SJSA1 (cell line): ENCODE results near the gene PITPNM2. TPM values are rescaled to one million over a fixed set of nuclear protein-coding genes. Genes with fewer than 3 reads are reported as not detected.
"Not testable (repeated sequence)": the region's sequence is repeated elsewhere in the genome, so short reads cannot be mapped to it uniquely, and the experiment has no call there.

Experiments
- DNase-seq, 2 experiments: peaks; one replicate each; pipeline ENCODE4 v3.0.0-alpha.2; 2015 to 2020; ENCODE audit warnings: low spot score in 2 of 2, low read depth in 1 of 2
- H3K27ac ChIP-seq: fragments of 250-450 bp; sonication (Bioruptor Pico); 2 replicates; pipeline ENCODE4 v1.5.1; 2020; ENCODE audit warnings: mild to moderate bottlenecking, moderate library complexity
- H3K27me3 ChIP-seq: fragments of 250-450 bp; sonication (Bioruptor Pico); replicated peaks from 2 replicates; pipeline ENCODE4 v1.5.1; 2020; ENCODE audit warnings: mild to moderate bottlenecking, moderate library complexity
- H3K36me3 ChIP-seq: fragments of 250-450 bp; sonication (Bioruptor Pico); 2 replicates; pipeline ENCODE4 v1.5.1; 2020; ENCODE audit warnings: mild to moderate bottlenecking
- H3K4me1 ChIP-seq: fragments of 250-450 bp; sonication (Bioruptor Pico); replicated peaks from 2 replicates; pipeline ENCODE4 v1.6.1; 2021; ENCODE audit warnings: mild to moderate bottlenecking
- H3K4me3 ChIP-seq: fragments of 250-450 bp; sonication (Bioruptor Pico); 2 replicates; pipeline ENCODE4 v1.5.1; 2020; ENCODE audit warnings: mild to moderate bottlenecking
- H3K9me3 ChIP-seq: fragments of 250-450 bp; sonication (Bioruptor Pico); replicated peaks from 2 replicates; pipeline ENCODE4 v1.5.1; 2020; ENCODE audit warnings: mild to moderate bottlenecking
- total RNA-seq: library from RNA; depleted of rRNA; stranded (reverse); fragments of >200 nt; shearing (Covaris generic); gene quantifications from 2 replicates; pipeline ENCODE4 v1.2.3, GENCODE V29; 2014; rRNA removed

PITPNM2 gene
- total RNA-seq, 1 experiment from 2014 or later: 0.42 TPM

GRCh38 chr12:123105211-123105826, 45.6 kb downstream of the PITPNM2 start:
- Histone ChIP-seq H3K4me1 (peaks cover 13% of the 10 kb centered on the region), H3K4me3 (no peak overlapping the region), H3K27ac (no peak overlapping the region), H3K27me3 (no peaks in the 10 kb centered on the region), H3K36me3 (no peaks in the 10 kb centered on the region), H3K9me3 (no peaks in the 10 kb centered on the region)
- no peak for DNase-seq

GRCh38 chr12:123104809-123105208, 46.1 kb downstream of the PITPNM2 start:
- DNase-seq: no peak
- H3K27me3 ChIP-seq: no peaks in the 10 kb centered on the region

GRCh38 chr12:123104094-123104493, 46.8 kb downstream of the PITPNM2 start:
- not testable (repeated sequence) for H3K27ac ChIP-seq, H3K27me3 ChIP-seq, H3K9me3 ChIP-seq, H3K4me3 ChIP-seq, H3K36me3 ChIP-seq, DNase-seq
- peaks cover 13% of the 10 kb centered on the region for H3K4me1 ChIP-seq

More at GRCh38 chr12:123104809-123105208, 46.1 kb downstream of the PITPNM2 start:
- H3K4me3 ChIP-seq: no peak overlapping the region
- H3K4me1 ChIP-seq: peaks cover 13% of the 10 kb centered on the region
- no peak overlapping the region for H3K27ac ChIP-seq
- H3K9me3 ChIP-seq: no peaks in the 10 kb centered on the region
- H3K36me3 ChIP-seq: no peaks in the 10 kb centered on the region

- H3K9me3 ChIP-seq: no peaks in the 10 kb centered on the region
- no peaks in the 10 kb centered on the region for H3K36me3 ChIP-seq
- H3K4me3 ChIP-seq: no peak overlapping the region
- H3K27me3 ChIP-seq: no peaks in the 10 kb centered on the region
- no peak for DNase-seq
- no peak overlapping the region for H3K27ac ChIP-seq
- peaks cover 13% of the 10 kb centered on the region for H3K4me1 ChIP-seq
Measured at GRCh38 chr12:123102781-123103503, 47.9 kb downstream of the PITPNM2 start.

- no peak overlapping the region for H3K27ac ChIP-seq
- no peak overlapping the region for H3K4me3 ChIP-seq
- no peak for DNase-seq
- no peaks in the 10 kb centered on the region for H3K27me3 ChIP-seq
- H3K9me3 ChIP-seq: no peaks in the 10 kb centered on the region
- peaks cover 10% of the 10 kb centered on the region for H3K4me1 ChIP-seq
- no peaks in the 10 kb centered on the region for H3K36me3 ChIP-seq
Measured at GRCh38 chr12:123102366-123102765, 48.5 kb downstream of the PITPNM2 start.

- Histone ChIP-seq H3K27me3 (no peaks in the 10 kb centered on the region), H3K36me3 (no peaks in the 10 kb centered on the region), H3K4me1 (peaks cover 2% of the 10 kb centered on the region), H3K27ac (no peak overlapping the region), H3K4me3 (no peak overlapping the region), H3K9me3 (no peaks in the 10 kb centered on the region)
- no peak for DNase-seq
Measured at GRCh38 chr12:123101526-123101925, 49.4 kb downstream of the PITPNM2 start.

Other genes with a start within 250 kb of the PITPNM2 start
- gene ABCB9, start 184.6 kb downstream of the PITPNM2 start, total RNA-seq: 11.0 and 11.5 TPM in 2 replicates
- gene OGFOD2, start 175.8 kb downstream of the PITPNM2 start, total RNA-seq: 16.3 and 23.4 TPM in 2 replicates
- 263 and 326 TPM in 2 replicates for gene ARL6IP4, start 170.4 kb downstream of the PITPNM2 start, total RNA-seq
- gene MPHOSPH9, start 82.1 kb upstream of the PITPNM2 start, total RNA-seq: 77.6 and 142 TPM in 2 replicates
- 10.3 and 14.2 TPM in 2 replicates for gene MTRFR, start 82.3 kb upstream of the PITPNM2 start, total RNA-seq
- gene CDK2AP1, start 120.8 kb upstream of the PITPNM2 start, total RNA-seq: 124 and 162 TPM in 2 replicates
- gene SBNO1, start 213.8 kb upstream of the PITPNM2 start, total RNA-seq: 17.2 and 19.2 TPM in 2 replicates
- gene KMT5A, start 233.0 kb upstream of the PITPNM2 start, total RNA-seq: 42.9 and 61.5 TPM in 2 replicates